Measurements from ENCODE around the gene CCHCR1. TPM values are rescaled to one million over a fixed set of nuclear protein-coding genes. Genes with fewer than 3 reads are reported as not detected.

Gene CCHCR1
- total RNA-seq, 1 donor from 2014 or later: 48.6 TPM

GRCh38 chr6:31094389-31094881 lies 63.2 kb downstream of the CCHCR1 start:
- Mint-ChIP-seq H3K9me3 (no peaks in the 10 kb centered on the region), H3K4me1 (peaks cover 9% of the 10 kb centered on the region), H3K36me3 (ENCODE audit: low read depth) (no peaks in the 10 kb centered on the region), H3K27me3 (ENCODE audit: low read depth) (no peaks in the 10 kb centered on the region), H3K4me3 (no peak overlapping the region), H3K27ac (ENCODE audit: unreplicated experiment) (no peak overlapping the region)
- TF ChIP-seq, protein P1, sequence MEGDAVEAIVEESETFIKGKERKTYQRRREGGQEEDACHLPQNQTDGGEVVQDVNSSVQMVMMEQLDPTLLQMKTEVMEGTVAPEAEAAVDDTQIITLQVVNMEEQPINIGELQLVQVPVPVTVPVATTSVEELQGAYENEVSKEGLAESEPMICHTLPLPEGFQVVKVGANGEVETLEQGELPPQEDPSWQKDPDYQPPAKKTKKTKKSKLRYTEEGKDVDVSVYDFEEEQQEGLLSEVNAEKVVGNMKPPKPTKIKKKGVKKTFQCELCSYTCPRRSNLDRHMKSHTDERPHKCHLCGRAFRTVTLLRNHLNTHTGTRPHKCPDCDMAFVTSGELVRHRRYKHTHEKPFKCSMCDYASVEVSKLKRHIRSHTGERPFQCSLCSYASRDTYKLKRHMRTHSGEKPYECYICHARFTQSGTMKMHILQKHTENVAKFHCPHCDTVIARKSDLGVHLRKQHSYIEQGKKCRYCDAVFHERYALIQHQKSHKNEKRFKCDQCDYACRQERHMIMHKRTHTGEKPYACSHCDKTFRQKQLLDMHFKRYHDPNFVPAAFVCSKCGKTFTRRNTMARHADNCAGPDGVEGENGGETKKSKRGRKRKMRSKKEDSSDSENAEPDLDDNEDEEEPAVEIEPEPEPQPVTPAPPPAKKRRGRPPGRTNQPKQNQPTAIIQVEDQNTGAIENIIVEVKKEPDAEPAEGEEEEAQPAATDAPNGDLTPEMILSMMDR (conservative IDR thresholded peaks at IDR 0.05): no peak
- no peak for DNase-seq (ENCODE audit: low read depth, low spot score)

GRCh38 chr6:31092769-31093505 lies 64.7 kb downstream of the CCHCR1 start:
- Mint-ChIP-seq H3K9me3 (no peaks in the 10 kb centered on the region), H3K4me3 (no peak overlapping the region), H3K36me3 (ENCODE audit: low read depth) (no peaks in the 10 kb centered on the region), H3K27me3 (ENCODE audit: low read depth) (no peaks in the 10 kb centered on the region), H3K27ac (ENCODE audit: unreplicated experiment) (no peak overlapping the region), H3K4me1 (peaks cover 9% of the 10 kb centered on the region)
- TF ChIP-seq, protein P1 (conservative IDR thresholded peaks at IDR 0.05): no peak
- DNase-seq (ENCODE audit: low read depth, low spot score): no peak

Other genes starting within 250 kb of the CCHCR1 start
- gene GTF2H4, start 249.6 kb downstream of the CCHCR1 start, total RNA-seq: 72.6 and 78.5 TPM in 2 replicates
- gene VARS2, start 243.6 kb downstream of the CCHCR1 start, total RNA-seq: 61.3 and 68.2 TPM in 2 replicates
- not detected in 2 replicates for gene SFTA2, start 225.6 kb downstream of the CCHCR1 start, total RNA-seq
- gene MUCL3, start 216.8 kb downstream of the CCHCR1 start, total RNA-seq: not detected in 2 replicates
- gene MUC21, start 174.1 kb downstream of the CCHCR1 start, total RNA-seq: not detected in 2 replicates
- not detected in 2 replicates for gene MUC22, start 147.3 kb downstream of the CCHCR1 start, total RNA-seq
- not detected in 2 replicates for gene C6orf15, start 45.2 kb downstream of the CCHCR1 start, total RNA-seq
- gene PSORS1C1, start 43.0 kb downstream of the CCHCR1 start, total RNA-seq: not detected in 2 replicates
- gene CDSN, start 37.4 kb downstream of the CCHCR1 start, total RNA-seq: not detected in 2 replicates
- not detected in 2 replicates for gene PSORS1C2, start 18.7 kb downstream of the CCHCR1 start, total RNA-seq
- 21.7 and 21.8 TPM in 2 replicates for gene TCF19, start 787 bp upstream of the CCHCR1 start, total RNA-seq
- not detected in 2 replicates for gene POU5F1, start 12.9 kb upstream of the CCHCR1 start, total RNA-seq
- 70.4 and 72.4 TPM in 2 replicates for gene HLA-C, start 114.3 kb upstream of the CCHCR1 start, total RNA-seq
- gene HLA-B, start 199.4 kb upstream of the CCHCR1 start, total RNA-seq: 29.5 and 35.5 TPM in 2 replicates
- gene MICA, start 245.8 kb upstream of the CCHCR1 start, total RNA-seq: 21.1 and 21.7 TPM in 2 replicates

Measured in neural crest cell (in vitro differentiated cells).